Astrocyte (in vitro differentiated cells and primary cell): ENCODE results near the gene RPA3.

Source experiments
- EZH2 ChIP-seq: IDR thresholded peaks from 2 replicates; pipeline ENCODE4 v1.6.1; 2012; ENCODE audit warnings: mild to moderate bottlenecking, low read length, inconsistent platforms; ENCODE audit not compliant: insufficient read depth
- TF ChIP-seq, protein P1 (sequence below): IDR thresholded peaks from 2 replicates; pipeline ENCODE4 v1.5.1; 2011; ENCODE audit warnings: low read depth, mild to moderate bottlenecking, inconsistent platforms, low read length, moderate library complexity; ENCODE audit not compliant: insufficient read depth

DNA sequence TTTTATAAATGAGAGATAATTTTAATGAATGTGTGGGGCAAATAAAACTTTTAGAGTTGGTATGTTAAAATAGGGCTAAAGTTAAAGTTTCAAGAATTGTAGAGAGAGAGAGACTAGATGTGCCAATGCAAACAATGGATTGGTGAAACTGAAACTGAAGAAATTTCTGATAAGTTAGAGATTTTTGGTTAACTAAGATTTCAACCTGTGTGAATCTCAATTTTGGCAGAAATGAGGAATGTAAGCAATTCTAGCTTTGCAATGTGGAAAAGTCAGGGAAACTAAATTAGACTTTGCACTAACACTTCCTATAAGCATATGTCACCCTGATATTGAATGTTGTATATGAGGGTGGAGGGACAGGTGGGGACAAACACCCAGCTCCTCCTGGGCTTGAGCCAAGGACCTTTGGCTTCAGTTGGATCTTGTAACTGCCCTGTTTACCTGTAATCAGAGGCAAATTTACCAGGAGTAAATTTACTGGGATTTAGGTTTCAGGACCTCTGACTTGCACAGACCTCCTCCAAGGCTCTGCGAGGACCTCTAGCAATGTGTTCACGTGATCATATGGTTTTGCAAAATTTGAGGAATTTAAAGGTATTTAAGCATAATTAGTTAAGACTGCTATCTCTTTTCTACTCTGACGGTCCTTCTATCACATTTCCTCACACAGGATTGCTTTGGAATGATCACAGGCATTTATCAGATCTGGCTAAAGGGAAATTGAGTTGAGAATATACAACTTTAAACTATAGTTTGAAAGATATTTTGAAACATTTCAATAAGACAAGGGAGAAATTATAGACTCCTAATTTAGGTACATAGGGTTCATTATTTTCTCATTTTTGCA is 33.1 kb upstream of the RPA3 start:
- TF ChIP-seq, protein P1, sequence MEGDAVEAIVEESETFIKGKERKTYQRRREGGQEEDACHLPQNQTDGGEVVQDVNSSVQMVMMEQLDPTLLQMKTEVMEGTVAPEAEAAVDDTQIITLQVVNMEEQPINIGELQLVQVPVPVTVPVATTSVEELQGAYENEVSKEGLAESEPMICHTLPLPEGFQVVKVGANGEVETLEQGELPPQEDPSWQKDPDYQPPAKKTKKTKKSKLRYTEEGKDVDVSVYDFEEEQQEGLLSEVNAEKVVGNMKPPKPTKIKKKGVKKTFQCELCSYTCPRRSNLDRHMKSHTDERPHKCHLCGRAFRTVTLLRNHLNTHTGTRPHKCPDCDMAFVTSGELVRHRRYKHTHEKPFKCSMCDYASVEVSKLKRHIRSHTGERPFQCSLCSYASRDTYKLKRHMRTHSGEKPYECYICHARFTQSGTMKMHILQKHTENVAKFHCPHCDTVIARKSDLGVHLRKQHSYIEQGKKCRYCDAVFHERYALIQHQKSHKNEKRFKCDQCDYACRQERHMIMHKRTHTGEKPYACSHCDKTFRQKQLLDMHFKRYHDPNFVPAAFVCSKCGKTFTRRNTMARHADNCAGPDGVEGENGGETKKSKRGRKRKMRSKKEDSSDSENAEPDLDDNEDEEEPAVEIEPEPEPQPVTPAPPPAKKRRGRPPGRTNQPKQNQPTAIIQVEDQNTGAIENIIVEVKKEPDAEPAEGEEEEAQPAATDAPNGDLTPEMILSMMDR: no peak
- TF ChIP-seq EZH2: no peak
